Neural cell (in vitro differentiated cells): Measurements from ENCODE around the gene RAP1GAP2. TPM values are rescaled to one million over a fixed set of nuclear protein-coding genes. Genes with fewer than 3 reads are reported as not detected.

Experiments
- H2AFZ ChIP-seq: fragments of 200-600, 300-800 bp; sonication (generic), shearing (Covaris generic); 2 replicates; pipeline ENCODE4 v1.6.0; 2014; ENCODE audit warnings: low read depth, mild to moderate bottlenecking, antibody characterized with exemption, low read length, moderate library complexity
- H3F3A ChIP-seq: fragments of 200-600 bp; shearing (Covaris generic); 2 replicates; pipeline ENCODE4 v1.6.1; 2016; ENCODE audit warnings: mild to moderate bottlenecking, moderate library complexity, mixed read lengths, antibody characterized with exemption, low read length; ENCODE audit not compliant: insufficient read depth, poor library complexity, severe bottlenecking
- H3K27ac ChIP-seq: fragments of 200-600, 300-800 bp; sonication (generic), shearing (Covaris generic); 2 replicates; pipeline ENCODE4 v1.5.1; 2014; ENCODE audit warnings: mild to moderate bottlenecking, low read length, moderate library complexity
- H3K27me3 ChIP-seq: fragments of 300-800, 200-600 bp; sonication (generic), shearing (Covaris generic); 2 replicates; pipeline ENCODE4 v1.6.0; 2014; ENCODE audit warnings: mild to moderate bottlenecking, low read depth, low read length, moderate library complexity; ENCODE audit not compliant: insufficient read depth
- H3K36me3 ChIP-seq: fragments of 300-800, 200-600 bp; sonication (generic), shearing (Covaris generic); 2 replicates; pipeline ENCODE4 v1.5.1; 2014; ENCODE audit warnings: mild to moderate bottlenecking, antibody characterized with exemption, low read length, moderate library complexity; ENCODE audit not compliant: insufficient read depth
- H3K4me2 ChIP-seq: fragments of 300-800, 200-600 bp; sonication (generic), shearing (Covaris generic); 2 replicates; pipeline ENCODE4 v1.6.0; 2014; ENCODE audit warnings: mild to moderate bottlenecking, low read length
- H3K4me3 ChIP-seq: fragments of 300-800, 200-600 bp; sonication (generic), shearing (Covaris generic); 2 replicates; pipeline ENCODE4 v1.5.1; 2014; ENCODE audit warnings: mild to moderate bottlenecking, low read length, moderate library complexity
- H3K79me2 ChIP-seq: fragments of 200-600 bp; shearing (Covaris generic); replicated peaks from 2 replicates; pipeline ENCODE4 v1.6.0; 2014; ENCODE audit warnings: mild to moderate bottlenecking, low read length, moderate library complexity; ENCODE audit not compliant: insufficient read depth
- H3K9ac ChIP-seq: fragments of 300-800, 200-600 bp; sonication (generic), shearing (Covaris generic); 2 replicates; pipeline ENCODE4 v1.6.1; 2016; ENCODE audit warnings: mild to moderate bottlenecking, low read length, mixed read lengths
- H3K9me2 ChIP-seq: fragments of 200-600 bp; shearing (Covaris generic); 2 replicates; pipeline ENCODE4 v1.6.1; 2016; ENCODE audit warnings: mild to moderate bottlenecking, low read length, mixed read lengths; ENCODE audit not compliant: insufficient read depth
- H3K9me3 ChIP-seq: fragments of 200-600, 300-800 bp; sonication (generic), shearing (Covaris generic); 2 replicates; pipeline ENCODE4 v1.6.1; 2016; ENCODE audit warnings: mild to moderate bottlenecking, mixed run types, low read length, moderate library complexity, mixed read lengths
- H4K20me1 ChIP-seq: fragments of 200-600 bp; shearing (Covaris generic); 2 replicates; pipeline ENCODE4 v1.6.1; 2016; ENCODE audit warnings: mild to moderate bottlenecking, mixed run types; ENCODE audit not compliant: insufficient read depth
- EP300 ChIP-seq: fragments of 450-650 bp; conservative IDR thresholded peaks from 2 replicates; pipeline ENCODE4 v1.6.1; 2014; ENCODE audit warnings: antibody characterized with exemption, mild to moderate bottlenecking, moderate library complexity; ENCODE audit not compliant: poor library complexity, severe bottlenecking
- EZH2 ChIP-seq: fragments of 200-600, 300-800 bp; shearing (Covaris generic), sonication (generic); IDR thresholded peaks from 2 replicates; pipeline ENCODE4 v1.6.1; 2014; ENCODE audit warnings: antibody characterized with exemption, low read length, borderline replicate concordance, mild to moderate bottlenecking; ENCODE audit not compliant: insufficient read depth, poor library complexity, severe bottlenecking
- MXI1 ChIP-seq: fragments of 450-650 bp; conservative IDR thresholded peaks from 2 replicates; pipeline ENCODE4 v1.6.1; 2014; ENCODE audit warnings: antibody characterized with exemption, mild to moderate bottlenecking; ENCODE audit not compliant: poor library complexity, severe bottlenecking
- POLR2AphosphoS5 ChIP-seq: IDR thresholded peaks from 2 replicates; pipeline ENCODE4 v1.6.1; 2012
- RAD21 ChIP-seq: fragments of 450-650 bp; conservative IDR thresholded peaks from 2 replicates; pipeline ENCODE4 v1.6.1; 2014; ENCODE audit warnings: antibody characterized with exemption, mild to moderate bottlenecking, moderate library complexity
- SMC3 ChIP-seq: fragments of 450-650 bp; conservative IDR thresholded peaks from 2 replicates; pipeline ENCODE4 v1.6.1; 2014; ENCODE audit warnings: antibody characterized with exemption, mild to moderate bottlenecking, moderate library complexity; ENCODE audit not compliant: poor library complexity
- TAF1 ChIP-seq: IDR thresholded peaks from 2 replicates; pipeline ENCODE4 v1.6.1; 2012; ENCODE audit warnings: low read depth
- polyA plus RNA-seq: library from polyadenylated mRNA; depleted of rRNA; stranded (reverse); fragments of >200 nt; gene quantifications from 2 replicates; pipeline ENCODE4 v1.2.3, GENCODE V29; 2014
- TF ChIP-seq, protein P1 (sequence below): fragments of 450-650 bp; IDR thresholded peaks from 2 replicates; pipeline ENCODE4 v1.5.1; 2014; ENCODE audit warnings: antibody characterized with exemption, mild to moderate bottlenecking, moderate library complexity; ENCODE audit not compliant: poor library complexity, severe bottlenecking
- TF ChIP-seq, protein P2 (sequence below): IDR thresholded peaks from 2 replicates; pipeline ENCODE4 v1.6.1; 2012; ENCODE audit warnings: borderline replicate concordance

The RAP1GAP2 gene
- polyA plus RNA-seq, 1 donor from 2014 or later = 14.8 TPM

- Histone ChIP-seq H3K9ac (no peak overlapping the region), H3K9me2 (no peaks in the 10 kb centered on the region), H3K9me3 (no peaks in the 10 kb centered on the region), H3K79me2 (no peaks in the 10 kb centered on the region), H3K27ac (no peak overlapping the region), H3K27me3 (no peaks in the 10 kb centered on the region), H3F3A (no peaks in the 10 kb centered on the region), H3K4me3 (no peak overlapping the region), H3K4me2 (no peak overlapping the region), H4K20me1 (no peaks in the 10 kb centered on the region), H2AFZ (no peak overlapping the region), H3K36me3 (no peaks in the 10 kb centered on the region)
- TF ChIP-seq MXI1 = no peak
- TF ChIP-seq POLR2AphosphoS5 = no peak
- no peak for TF ChIP-seq EZH2
- TF ChIP-seq, protein P1, sequence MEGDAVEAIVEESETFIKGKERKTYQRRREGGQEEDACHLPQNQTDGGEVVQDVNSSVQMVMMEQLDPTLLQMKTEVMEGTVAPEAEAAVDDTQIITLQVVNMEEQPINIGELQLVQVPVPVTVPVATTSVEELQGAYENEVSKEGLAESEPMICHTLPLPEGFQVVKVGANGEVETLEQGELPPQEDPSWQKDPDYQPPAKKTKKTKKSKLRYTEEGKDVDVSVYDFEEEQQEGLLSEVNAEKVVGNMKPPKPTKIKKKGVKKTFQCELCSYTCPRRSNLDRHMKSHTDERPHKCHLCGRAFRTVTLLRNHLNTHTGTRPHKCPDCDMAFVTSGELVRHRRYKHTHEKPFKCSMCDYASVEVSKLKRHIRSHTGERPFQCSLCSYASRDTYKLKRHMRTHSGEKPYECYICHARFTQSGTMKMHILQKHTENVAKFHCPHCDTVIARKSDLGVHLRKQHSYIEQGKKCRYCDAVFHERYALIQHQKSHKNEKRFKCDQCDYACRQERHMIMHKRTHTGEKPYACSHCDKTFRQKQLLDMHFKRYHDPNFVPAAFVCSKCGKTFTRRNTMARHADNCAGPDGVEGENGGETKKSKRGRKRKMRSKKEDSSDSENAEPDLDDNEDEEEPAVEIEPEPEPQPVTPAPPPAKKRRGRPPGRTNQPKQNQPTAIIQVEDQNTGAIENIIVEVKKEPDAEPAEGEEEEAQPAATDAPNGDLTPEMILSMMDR = no peak
- no peak for TF ChIP-seq RAD21
- TF ChIP-seq SMC3 = no peak
- TF ChIP-seq, protein P2, sequence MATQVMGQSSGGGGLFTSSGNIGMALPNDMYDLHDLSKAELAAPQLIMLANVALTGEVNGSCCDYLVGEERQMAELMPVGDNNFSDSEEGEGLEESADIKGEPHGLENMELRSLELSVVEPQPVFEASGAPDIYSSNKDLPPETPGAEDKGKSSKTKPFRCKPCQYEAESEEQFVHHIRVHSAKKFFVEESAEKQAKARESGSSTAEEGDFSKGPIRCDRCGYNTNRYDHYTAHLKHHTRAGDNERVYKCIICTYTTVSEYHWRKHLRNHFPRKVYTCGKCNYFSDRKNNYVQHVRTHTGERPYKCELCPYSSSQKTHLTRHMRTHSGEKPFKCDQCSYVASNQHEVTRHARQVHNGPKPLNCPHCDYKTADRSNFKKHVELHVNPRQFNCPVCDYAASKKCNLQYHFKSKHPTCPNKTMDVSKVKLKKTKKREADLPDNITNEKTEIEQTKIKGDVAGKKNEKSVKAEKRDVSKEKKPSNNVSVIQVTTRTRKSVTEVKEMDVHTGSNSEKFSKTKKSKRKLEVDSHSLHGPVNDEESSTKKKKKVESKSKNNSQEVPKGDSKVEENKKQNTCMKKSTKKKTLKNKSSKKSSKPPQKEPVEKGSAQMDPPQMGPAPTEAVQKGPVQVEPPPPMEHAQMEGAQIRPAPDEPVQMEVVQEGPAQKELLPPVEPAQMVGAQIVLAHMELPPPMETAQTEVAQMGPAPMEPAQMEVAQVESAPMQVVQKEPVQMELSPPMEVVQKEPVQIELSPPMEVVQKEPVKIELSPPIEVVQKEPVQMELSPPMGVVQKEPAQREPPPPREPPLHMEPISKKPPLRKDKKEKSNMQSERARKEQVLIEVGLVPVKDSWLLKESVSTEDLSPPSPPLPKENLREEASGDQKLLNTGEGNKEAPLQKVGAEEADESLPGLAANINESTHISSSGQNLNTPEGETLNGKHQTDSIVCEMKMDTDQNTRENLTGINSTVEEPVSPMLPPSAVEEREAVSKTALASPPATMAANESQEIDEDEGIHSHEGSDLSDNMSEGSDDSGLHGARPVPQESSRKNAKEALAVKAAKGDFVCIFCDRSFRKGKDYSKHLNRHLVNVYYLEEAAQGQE = no peak
Measured at GRCh38 chr17:2936351-2936750, 140.1 kb downstream of the RAP1GAP2 start.

- no peaks in the 10 kb centered on the region for H4K20me1 ChIP-seq
- no peak overlapping the region for H2AFZ ChIP-seq
- no peaks in the 10 kb centered on the region for H3K9me3 ChIP-seq
- H3K4me2 ChIP-seq = no peak overlapping the region
- H3K9me2 ChIP-seq = no peaks in the 10 kb centered on the region
- H3K36me3 ChIP-seq = no peaks in the 10 kb centered on the region
- no peak overlapping the region for H3K4me3 ChIP-seq
- H3F3A ChIP-seq = no peaks in the 10 kb centered on the region
- no peaks in the 10 kb centered on the region for H3K79me2 ChIP-seq
- no peaks in the 10 kb centered on the region for H3K27me3 ChIP-seq
- no peak overlapping the region for H3K27ac ChIP-seq
- no peak overlapping the region for H3K9ac ChIP-seq
- TF ChIP-seq EP300 = no peak
- no peak for TF ChIP-seq RAD21
- TF ChIP-seq, protein P2 = no peak
- TF ChIP-seq, protein P1 = no peak
- no peak for TF ChIP-seq MXI1
- TF ChIP-seq TAF1 = no peak
- TF ChIP-seq EZH2 = no peak
- TF ChIP-seq POLR2AphosphoS5 = no peak
- TF ChIP-seq SMC3 = no peak
Measured at GRCh38 chr17:2936771-2937321, 140.6 kb downstream of the RAP1GAP2 start.
